Ramos (cell line): ENCODE results near the gene LAMB3.
"Not testable (repeated sequence)": the region's sequence is repeated elsewhere in the genome, so short reads cannot be mapped to it uniquely, and the experiment has no call there.

Source experiments
- in situ Hi-C: fragments of 300-500 bp; cut with MboI; formaldehyde crosslinking; loops from one replicate; pipeline ENCODE4 v1.14.3; 2022; ENCODE audit warnings: low sequenced_read_pairs; ENCODE audit not compliant: unreplicated experiment

The LAMB3 gene

DNA sequence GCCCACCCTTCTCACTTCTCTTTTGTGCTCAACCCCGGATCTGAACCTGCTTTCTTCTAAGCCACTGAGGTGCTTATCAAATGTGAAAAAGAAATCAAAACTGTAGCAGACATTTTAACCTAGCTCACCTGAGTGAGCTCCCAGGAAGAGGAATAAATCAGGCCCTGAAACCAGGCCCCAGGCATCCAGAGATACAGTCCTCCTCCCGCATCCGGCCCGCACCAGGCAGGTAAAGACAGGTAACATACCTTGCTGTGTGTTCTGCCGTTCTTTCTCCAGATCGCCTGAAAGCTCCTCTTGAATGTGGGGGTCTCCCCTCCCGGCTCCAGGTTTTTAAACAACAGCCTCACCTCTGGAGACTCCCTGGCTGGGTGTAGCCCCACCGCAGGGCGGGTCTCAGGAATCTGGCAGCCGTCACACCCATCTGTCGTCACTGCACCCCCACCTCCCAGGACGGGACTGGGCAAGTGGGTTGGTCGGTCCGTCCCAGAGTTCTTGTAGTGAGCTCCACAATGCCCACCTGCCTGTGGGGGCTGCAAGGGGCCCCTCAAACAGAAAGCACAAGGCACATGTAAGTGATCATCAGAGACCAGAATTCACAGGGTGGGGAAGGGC lies at the start of gene LAMB3:
TSS of gene LAMB3 (minus strand) at position 305 of the 615 bp plus-strand sequence. CDS start 1,481 bp downstream, outside the sequence.
- in situ Hi-C loops: no loop called here

DNA sequence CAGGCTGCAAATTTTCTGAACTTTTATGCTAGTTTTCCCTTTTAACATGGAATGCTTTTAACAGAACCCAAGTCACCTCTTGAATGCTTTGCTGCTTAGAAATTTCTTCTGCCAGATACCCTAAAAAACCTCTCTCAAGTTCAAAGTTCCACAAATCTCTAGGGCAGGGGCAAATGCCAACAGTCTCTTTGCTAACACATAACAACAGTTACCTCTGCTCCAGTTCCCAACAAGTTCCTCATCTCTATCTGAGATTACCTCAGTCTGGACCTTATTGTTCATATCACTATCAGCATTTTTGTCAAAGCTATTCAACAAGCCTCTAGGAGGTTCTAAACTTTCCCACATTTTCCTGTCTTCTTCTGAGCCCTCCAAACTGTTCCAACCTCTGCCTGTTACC lies 48.5 kb upstream of the LAMB3 start:
- in situ Hi-C loops: not testable (repeated sequence)

DNA sequence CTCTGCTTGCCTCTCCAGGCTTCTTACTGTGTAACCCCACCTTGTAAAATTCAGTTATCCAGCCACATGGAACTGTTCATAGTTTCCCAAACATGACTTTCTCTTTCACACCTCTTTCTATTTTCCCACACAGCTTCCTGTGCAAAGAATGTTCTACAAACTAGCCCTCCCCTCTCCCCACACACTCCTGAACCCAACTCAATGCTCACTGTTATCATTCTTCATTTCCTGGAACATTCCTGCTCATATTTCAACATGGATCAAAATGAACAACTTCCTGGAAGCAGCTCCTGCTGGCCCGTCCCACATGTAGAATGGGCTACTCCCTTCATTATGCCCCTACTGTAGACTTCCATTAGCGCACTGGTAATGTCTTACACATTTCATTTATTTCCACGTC lies 44.9 kb upstream of the LAMB3 start:
- in situ Hi-C loops: no loop called here

DNA sequence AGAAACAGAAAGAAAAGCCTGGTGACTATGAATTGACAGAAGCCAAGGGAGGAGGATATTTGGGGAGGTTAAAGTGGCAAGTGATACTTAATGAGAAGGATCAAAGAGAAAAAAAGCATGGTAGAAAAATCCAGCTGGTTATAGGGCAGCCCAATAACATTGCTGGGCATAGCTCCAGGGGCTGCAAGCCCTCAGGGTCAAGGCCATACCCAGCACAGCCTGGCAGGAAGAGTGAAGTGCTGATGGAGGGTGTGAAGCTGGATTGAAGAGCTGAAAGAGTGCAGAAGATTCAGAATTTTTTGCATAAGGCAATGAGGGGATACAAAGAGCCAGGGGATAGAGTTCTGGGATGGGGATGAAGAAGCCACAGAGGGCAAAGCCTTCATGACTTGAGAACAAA lies 44.4 kb upstream of the LAMB3 start:
- in situ Hi-C loops: no loop called here

DNA sequence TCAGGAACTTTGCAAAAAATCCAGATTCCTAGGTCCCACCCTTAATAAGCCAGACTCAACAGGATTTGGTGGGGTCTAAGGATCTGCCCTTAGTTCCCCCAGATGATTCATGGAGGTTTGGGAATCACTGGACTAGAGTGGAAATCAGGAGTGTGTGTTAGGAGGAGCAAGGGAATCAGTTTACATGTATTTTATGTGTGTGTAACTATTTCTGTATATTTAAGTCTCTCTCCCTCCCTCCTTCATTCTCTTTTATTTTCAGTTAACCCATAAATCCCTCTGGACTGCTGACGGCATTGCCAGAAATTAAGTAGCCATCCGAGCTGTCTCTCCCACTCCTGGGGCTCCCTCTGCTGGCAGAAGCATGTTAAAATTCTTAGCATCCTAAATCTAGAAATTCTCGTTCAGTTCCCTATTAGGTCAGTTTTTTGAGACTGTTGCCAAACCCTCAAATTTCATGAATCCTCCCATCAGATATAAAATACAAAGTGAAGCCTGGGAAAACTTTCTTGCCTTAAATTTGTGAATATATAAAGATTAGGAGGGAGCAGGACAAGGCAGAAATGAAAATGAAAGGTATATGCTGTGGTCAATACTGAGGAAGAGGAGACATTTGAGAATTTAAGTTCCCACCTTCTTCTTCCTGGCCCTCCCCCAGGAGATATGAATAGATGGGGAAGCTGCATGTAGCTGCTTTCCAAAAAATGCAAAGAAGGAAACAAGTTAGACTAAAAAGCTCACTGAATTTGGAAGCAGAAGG lies 40.7 kb upstream of the LAMB3 start:
- in situ Hi-C loops: no loop called here

GRCh38 chr1:209692296-209692695 lies 40.1 kb upstream of the LAMB3 start:
- in situ Hi-C loops: no loop called here

GRCh38 chr1:209691237-209691636 lies 39.0 kb upstream of the LAMB3 start:
- in situ Hi-C loops: no loop called here

DNA sequence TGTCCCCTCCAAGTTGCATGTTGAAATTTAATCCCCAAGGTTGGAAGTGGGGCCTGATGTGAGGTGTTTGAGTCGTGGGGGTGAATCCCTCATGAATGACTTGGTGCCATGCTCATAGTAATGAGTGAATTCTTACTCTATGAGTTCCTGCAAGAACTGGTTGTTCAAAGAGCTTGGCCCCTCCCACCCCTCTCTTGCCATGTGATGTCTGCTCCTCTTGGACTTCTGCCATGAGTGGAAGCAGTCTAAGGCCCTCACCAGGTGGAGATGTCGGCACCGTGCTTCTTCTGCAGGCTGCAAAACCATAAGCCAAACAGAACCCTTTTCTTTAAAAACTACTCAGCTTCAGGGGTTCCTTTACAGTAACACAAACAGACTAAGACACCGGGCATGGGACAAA lies 37.3 kb upstream of the LAMB3 start:
- in situ Hi-C loops: no loop called here

- in situ Hi-C loops: no loop called here
Measured at GRCh38 chr1:209688746-209689234, 36.6 kb upstream of the LAMB3 start.

- in situ Hi-C loops: no loop called here
Measured at GRCh38 chr1:209686322-209686721, 34.1 kb upstream of the LAMB3 start.

DNA sequence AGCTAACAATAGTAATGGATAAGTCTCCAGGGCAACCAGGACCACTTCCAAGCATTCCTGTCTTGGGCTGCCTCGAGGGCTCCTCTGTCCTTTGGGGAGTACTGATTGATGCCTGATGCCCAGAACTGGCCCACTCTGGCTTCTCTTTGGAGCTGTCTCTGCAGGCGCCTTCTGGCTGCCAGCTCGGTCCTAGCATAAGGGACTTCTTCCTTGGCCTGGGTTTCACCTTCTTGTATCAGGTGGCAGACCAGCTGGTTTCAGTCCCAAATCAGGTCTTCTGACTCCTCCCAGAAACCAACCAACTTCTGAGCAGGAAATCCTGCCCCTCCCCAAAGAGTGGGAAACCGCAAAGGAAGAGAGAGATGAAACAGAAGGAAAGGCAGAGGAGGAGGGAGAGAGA lies 33.6 kb upstream of the LAMB3 start:
- in situ Hi-C loops: no loop called here

GRCh38 chr1:209678981-209679539 lies 26.8 kb upstream of the LAMB3 start:
- in situ Hi-C loops: no loop called here

GRCh38 chr1:209675565-209676154 lies 23.4 kb upstream of the LAMB3 start:
- in situ Hi-C loops: no loop called here

GRCh38 chr1:209674957-209675564 lies 22.8 kb upstream of the LAMB3 start, which contains the start of gene G0S2:
G0S2 (plus strand) TSS chr1:209675412; CDS start chr1:209675685, 273 bp downstream.
- in situ Hi-C loops: no loop called here

GRCh38 chr1:209673631-209674417 lies 21.6 kb upstream of the LAMB3 start:
- in situ Hi-C loops: no loop called here

DNA sequence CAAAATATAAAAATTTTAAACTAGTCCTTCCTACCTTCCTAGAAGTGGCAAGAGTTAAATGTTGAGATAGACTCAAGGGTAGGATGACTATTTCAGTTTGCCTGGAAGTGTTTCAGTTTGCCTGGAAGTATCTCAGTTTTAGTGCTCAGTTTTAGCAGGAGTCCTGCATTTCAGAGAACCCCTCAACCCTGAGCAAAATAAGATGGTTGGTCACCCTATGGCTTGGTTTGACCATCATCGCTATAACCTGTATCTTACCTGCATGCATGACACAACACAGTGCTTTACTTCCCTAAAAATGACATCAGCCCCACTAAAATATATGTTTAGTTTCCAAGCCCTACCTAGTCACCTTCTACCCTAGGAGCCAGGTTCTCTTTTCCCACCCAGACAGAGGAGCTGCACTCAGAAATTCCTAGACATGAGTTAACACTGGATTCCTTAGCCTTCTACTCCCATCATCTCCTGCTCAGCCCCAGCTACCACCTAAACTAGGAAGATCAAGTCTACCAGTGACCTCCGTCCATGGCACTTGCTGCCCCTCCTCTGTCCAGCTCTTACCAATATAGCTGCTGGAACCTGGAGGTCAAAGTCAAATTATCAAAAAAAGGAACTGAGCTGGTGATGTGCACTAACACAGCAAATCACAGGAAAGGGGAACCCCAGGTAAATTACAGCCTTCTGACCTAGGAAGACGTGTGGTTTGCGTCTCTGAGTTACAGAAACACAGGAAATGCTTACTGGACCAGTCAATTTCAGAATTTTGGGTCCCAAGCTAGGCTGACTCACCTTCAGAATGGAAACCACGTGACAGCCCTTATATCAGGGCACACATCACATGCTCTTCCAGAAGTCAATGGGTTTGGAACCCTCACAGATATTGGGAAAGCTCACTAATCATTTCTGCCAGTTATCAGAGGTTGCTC lies 20.7 kb upstream of the LAMB3 start:
- in situ Hi-C loops: no loop called here

DNA sequence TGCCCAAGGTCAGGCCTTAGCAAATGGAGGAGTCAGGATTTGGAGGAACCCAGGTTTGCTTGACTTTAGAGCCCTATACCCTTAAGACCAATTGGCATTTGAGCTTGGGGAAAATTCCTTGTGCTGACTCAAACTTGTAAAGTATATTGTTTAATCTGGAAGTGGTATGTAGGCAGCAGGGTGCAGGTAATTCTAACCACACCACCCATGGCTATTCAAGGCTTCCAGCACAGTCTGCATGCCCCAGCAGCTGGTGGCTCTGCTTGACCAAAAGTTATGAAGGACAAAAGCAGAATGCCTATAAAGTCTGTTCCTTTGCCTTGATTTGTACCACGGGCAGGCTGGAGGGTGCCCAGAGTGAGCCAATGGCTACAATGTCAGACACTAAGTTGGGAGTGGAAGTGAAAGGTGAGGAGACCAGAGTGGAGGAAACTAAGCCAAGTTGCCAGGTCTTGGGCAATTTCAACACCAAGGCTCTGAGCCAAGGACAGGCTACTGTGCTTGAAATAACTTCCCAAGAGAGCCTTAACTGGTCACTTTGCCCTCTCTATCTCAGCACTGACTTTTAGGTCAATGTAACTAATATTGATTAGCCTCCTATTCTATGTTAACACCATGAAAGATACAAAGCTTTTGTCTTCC lies 18.3 kb upstream of the LAMB3 start:
- in situ Hi-C loops: no loop called here

DNA sequence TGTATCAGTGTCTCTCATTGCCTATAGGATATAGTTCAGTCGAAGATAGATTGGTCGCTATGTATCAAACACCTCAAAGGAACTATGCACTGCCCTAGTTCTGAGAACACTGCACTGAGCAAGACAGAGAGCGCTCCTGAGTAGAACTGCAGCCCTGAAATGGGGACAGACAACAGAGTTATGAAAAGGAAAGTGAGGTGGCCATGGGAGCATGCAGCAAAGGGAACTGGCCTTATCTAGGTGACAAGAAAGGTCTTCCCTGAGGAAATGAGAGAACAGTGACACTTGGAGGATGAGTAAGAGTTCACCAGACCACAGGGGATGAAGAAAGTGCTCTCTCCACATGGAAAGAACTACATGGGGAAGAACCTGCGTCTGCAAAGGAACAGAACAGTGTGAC lies 15.5 kb upstream of the LAMB3 start:
- in situ Hi-C loops: no loop called here
